ENCODE measurements around the gene KCNIP1.

DNA sequence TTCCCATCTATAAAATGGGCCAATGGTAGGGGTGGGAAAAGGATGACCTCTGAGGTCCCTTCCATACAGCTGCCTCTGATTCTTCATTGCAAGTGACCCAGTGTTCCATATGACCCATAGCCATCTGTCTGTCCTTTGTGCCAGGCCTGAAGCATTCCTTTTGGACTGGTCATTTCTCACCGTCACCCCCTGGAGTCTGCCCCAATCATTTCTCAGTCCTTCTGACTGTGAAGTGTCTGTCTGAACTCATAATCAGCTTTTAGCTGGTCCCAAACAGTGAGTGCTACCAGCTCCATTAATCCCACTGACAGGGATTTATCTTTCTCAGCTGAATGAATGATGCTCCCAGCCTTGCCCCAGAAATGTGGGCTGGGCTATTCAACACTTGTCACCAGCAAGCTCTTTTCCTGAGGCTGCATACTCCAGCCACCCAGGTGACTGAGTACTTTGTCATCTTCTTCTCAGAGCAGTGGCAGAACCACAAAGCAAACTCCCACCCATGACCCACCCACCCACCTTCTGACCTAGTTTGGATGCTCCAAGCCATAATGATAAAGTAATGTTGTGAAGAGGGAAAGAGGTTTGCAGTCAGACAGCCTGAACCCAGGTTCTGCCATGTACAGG is 37.4 kb downstream of the KCNIP1 start:
- TF ChIP-seq, protein P1, sequence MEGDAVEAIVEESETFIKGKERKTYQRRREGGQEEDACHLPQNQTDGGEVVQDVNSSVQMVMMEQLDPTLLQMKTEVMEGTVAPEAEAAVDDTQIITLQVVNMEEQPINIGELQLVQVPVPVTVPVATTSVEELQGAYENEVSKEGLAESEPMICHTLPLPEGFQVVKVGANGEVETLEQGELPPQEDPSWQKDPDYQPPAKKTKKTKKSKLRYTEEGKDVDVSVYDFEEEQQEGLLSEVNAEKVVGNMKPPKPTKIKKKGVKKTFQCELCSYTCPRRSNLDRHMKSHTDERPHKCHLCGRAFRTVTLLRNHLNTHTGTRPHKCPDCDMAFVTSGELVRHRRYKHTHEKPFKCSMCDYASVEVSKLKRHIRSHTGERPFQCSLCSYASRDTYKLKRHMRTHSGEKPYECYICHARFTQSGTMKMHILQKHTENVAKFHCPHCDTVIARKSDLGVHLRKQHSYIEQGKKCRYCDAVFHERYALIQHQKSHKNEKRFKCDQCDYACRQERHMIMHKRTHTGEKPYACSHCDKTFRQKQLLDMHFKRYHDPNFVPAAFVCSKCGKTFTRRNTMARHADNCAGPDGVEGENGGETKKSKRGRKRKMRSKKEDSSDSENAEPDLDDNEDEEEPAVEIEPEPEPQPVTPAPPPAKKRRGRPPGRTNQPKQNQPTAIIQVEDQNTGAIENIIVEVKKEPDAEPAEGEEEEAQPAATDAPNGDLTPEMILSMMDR (IDR thresholded peaks at IDR 0.05): no peak
- TF ChIP-seq POLR2A (IDR thresholded peaks at IDR 0.05) (no peak), POLR2AphosphoS5 (IDR thresholded peaks at IDR 0.05) (no peak)

All from transverse colon (tissue), 4 donors.